Neural cell (in vitro differentiated cells): Measurements from ENCODE around the gene CLINT1.

Experiments used
- CTCF ChIP-seq: fragments of 450-650 bp; IDR thresholded peaks from 2 replicates; pipeline ENCODE4 v1.5.1; 2014; ENCODE audit warnings: antibody characterized with exemption, mild to moderate bottlenecking, moderate library complexity; ENCODE audit not compliant: poor library complexity, severe bottlenecking
- EP300 ChIP-seq: fragments of 450-650 bp; conservative IDR thresholded peaks from 2 replicates; pipeline ENCODE4 v1.6.1; 2014; ENCODE audit warnings: antibody characterized with exemption, mild to moderate bottlenecking, moderate library complexity; ENCODE audit not compliant: poor library complexity, severe bottlenecking
- EZH2 ChIP-seq: fragments of 200-600, 300-800 bp; shearing (Covaris generic), sonication (generic); IDR thresholded peaks from 2 replicates; pipeline ENCODE4 v1.6.1; 2014; ENCODE audit warnings: antibody characterized with exemption, low read length, borderline replicate concordance, mild to moderate bottlenecking; ENCODE audit not compliant: insufficient read depth, poor library complexity, severe bottlenecking
- MXI1 ChIP-seq: fragments of 450-650 bp; conservative IDR thresholded peaks from 2 replicates; pipeline ENCODE4 v1.6.1; 2014; ENCODE audit warnings: antibody characterized with exemption, mild to moderate bottlenecking; ENCODE audit not compliant: poor library complexity, severe bottlenecking
- RAD21 ChIP-seq: fragments of 450-650 bp; conservative IDR thresholded peaks from 2 replicates; pipeline ENCODE4 v1.6.1; 2014; ENCODE audit warnings: antibody characterized with exemption, mild to moderate bottlenecking, moderate library complexity
- TAF1 ChIP-seq: IDR thresholded peaks from 2 replicates; pipeline ENCODE4 v1.6.1; 2012; ENCODE audit warnings: low read depth

DNA sequence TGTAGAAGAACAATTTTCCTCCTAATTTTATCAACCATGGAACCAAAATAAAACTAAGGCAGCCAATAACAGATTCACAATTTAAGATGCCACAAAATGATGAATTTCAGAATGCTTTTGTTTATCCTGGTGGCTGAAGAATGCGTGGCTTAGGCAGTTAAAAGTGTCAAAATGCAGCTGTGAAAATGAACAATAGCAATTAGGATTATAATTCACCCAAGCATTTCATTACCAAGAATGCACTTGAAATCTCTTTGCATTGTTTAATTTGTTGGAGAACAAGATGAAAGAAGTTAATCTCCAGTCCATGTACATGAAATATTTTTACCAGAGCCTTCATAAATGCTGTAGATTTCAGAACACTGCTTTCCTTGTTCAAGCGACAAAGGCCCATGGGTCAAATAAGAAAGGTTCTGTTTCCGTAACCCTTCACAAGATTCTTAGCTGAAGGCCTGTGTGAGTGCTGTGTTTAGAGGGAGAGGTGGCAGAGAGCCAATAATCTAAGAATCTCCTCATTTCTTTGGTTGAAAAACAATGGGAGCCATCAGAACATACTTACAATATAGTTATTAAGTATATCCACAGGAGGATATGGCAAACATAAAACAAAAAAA, 39.3 kb downstream of the CLINT1 start:
- TF ChIP-seq RAD21 = no peak
- no peak for TF ChIP-seq CTCF
- no peak for TF ChIP-seq TAF1
- no peak for TF ChIP-seq EZH2
- no peak for TF ChIP-seq MXI1
- no peak for TF ChIP-seq EP300
